Smooth muscle cell (in vitro differentiated cells): ENCODE measurements around the gene MAPK4. TPM values are rescaled to one million over a fixed set of nuclear protein-coding genes. Genes with fewer than 3 reads are reported as not detected.

ENCODE experiments used
- DNase-seq: peaks from one replicate; lab custom pipeline; 2025; ENCODE audit not compliant: unreplicated experiment; lab: John Stamatoyannopoulos, UW
- H2AFZ ChIP-seq: fragments of 200-600 bp; sonication (generic); 2 replicates; pipeline ENCODE4 v1.6.0; 2016; ENCODE audit warnings: antibody characterized with exemption, low read depth, mild to moderate bottlenecking
- H3F3A ChIP-seq: fragments of 200-600 bp; sonication (generic); 2 replicates; pipeline ENCODE4 v1.6.0; 2017; ENCODE audit warnings: antibody characterized with exemption, low read depth
- H3K27ac ChIP-seq: fragments of 200-600 bp; sonication (generic); 2 replicates; pipeline ENCODE4 v1.5.1; 2016; ENCODE audit warnings: low read depth, mild to moderate bottlenecking
- H3K27me3 ChIP-seq: fragments of 200-600 bp; sonication (generic); 2 replicates; pipeline ENCODE4 v1.6.1; 2016; ENCODE audit warnings: low read depth, mild to moderate bottlenecking
- H3K36me3 ChIP-seq: fragments of 200-600 bp; sonication (generic); 2 replicates; pipeline ENCODE4 v1.5.1; 2016; ENCODE audit warnings: low read depth
- H3K4me1 ChIP-seq: fragments of 200-600 bp; sonication (generic); 2 replicates; pipeline ENCODE4 v1.5.1; 2016; ENCODE audit warnings: low read depth
- H3K4me2 ChIP-seq: fragments of 200-600 bp; sonication (generic); 2 replicates; pipeline ENCODE4 v1.6.0; 2016; ENCODE audit warnings: mild to moderate bottlenecking
- H3K4me3 ChIP-seq: fragments of 200-600 bp; sonication (generic); 2 replicates; pipeline ENCODE4 v1.5.1; 2016; ENCODE audit warnings: mild to moderate bottlenecking
- H3K79me2 ChIP-seq: fragments of 200-600 bp; sonication (generic); 2 replicates; pipeline ENCODE4 v1.6.0; 2016; ENCODE audit warnings: low read depth, mild to moderate bottlenecking
- H3K9ac ChIP-seq: fragments of 200-600 bp; sonication (generic); 2 replicates; pipeline ENCODE4 v1.6.0; 2016; ENCODE audit warnings: low read depth
- H3K9me3 ChIP-seq: fragments of 200-600 bp; sonication (generic); replicated peaks from 2 replicates; pipeline ENCODE4 v1.5.1; 2016; ENCODE audit warnings: low read depth
- H4K20me1 ChIP-seq: fragments of 200-600 bp; sonication (generic); 2 replicates; pipeline ENCODE4 v1.6.0; 2016; ENCODE audit warnings: low read depth
- CTCF ChIP-seq: fragments of 200-600 bp; sonication (generic); IDR thresholded peaks from 2 replicates; pipeline ENCODE4 v1.5.1; 2017; ENCODE audit warnings: borderline replicate concordance, mild to moderate bottlenecking, antibody characterized with exemption; ENCODE audit not compliant: insufficient read depth, poor library complexity, severe bottlenecking
- WGBS: methylation state at CpG from one replicate; pipeline ENCODE4 v1.1.7; 2016; ENCODE audit warnings: low lambda C conversion rate; 5-methylcytosine and 5-hydroxymethylcytosine counted together
- polyA plus RNA-seq: library from polyadenylated mRNA; unstranded; fragments of >200 nt; fragmentation: Nextera tagmentation; extraction: Ambion mirVana; gene quantifications from 2 replicates; pipeline ENCODE4 v1.2.1, GENCODE V29; 2016
- total RNA-seq: library from RNA; depleted of rRNA; stranded (reverse); fragments of >200 nt; gene quantifications from 2 replicates; pipeline ENCODE4 v1.2.3, GENCODE V29; 2014

The MAPK4 gene
- total and polyA plus RNA-seq, 2 experiments from 2014 or later: 0.09 TPM; not detected in 1

- no peak for TF ChIP-seq CTCF
- H3K9me3 ChIP-seq: no peaks in the 10 kb centered on the region
- H3K27ac ChIP-seq: no peak overlapping the region
- H3K4me3 ChIP-seq: no peak overlapping the region
- H3K9ac ChIP-seq: no peak overlapping the region
- H2AFZ ChIP-seq: no peak overlapping the region
- no peak overlapping the region for H3K4me2 ChIP-seq
- H3K4me1 ChIP-seq: no peaks in the 10 kb centered on the region
- DNase-seq: no peak
- no peaks in the 10 kb centered on the region for H3K36me3 ChIP-seq
- 89% methylated on average over 4 of the region's 4 CpGs for WGBS
- H3K27me3 ChIP-seq: no peaks in the 10 kb centered on the region
- no peaks in the 10 kb centered on the region for H3F3A ChIP-seq
- no peaks in the 10 kb centered on the region for H4K20me1 ChIP-seq
- no peaks in the 10 kb centered on the region for H3K79me2 ChIP-seq
Measured at GRCh38 chr18:50610349-50610748, 50.5 kb downstream of the MAPK4 start.

- no peaks in the 10 kb centered on the region for H3K4me1 ChIP-seq
- no peak overlapping the region for H3K9ac ChIP-seq
- no peak overlapping the region for H3K4me3 ChIP-seq
- no peak overlapping the region for H3K27ac ChIP-seq
- H3K79me2 ChIP-seq: no peaks in the 10 kb centered on the region
- TF ChIP-seq CTCF: no peak
- H3F3A ChIP-seq: no peaks in the 10 kb centered on the region
- no peak overlapping the region for H2AFZ ChIP-seq
- no peaks in the 10 kb centered on the region for H3K36me3 ChIP-seq
- H3K9me3 ChIP-seq: no peaks in the 10 kb centered on the region
- no peaks in the 10 kb centered on the region for H3K27me3 ChIP-seq
- DNase-seq: no peak
- H4K20me1 ChIP-seq: no peaks in the 10 kb centered on the region
- WGBS: 53% methylated on average over 5 of the region's 5 CpGs
- no peak overlapping the region for H3K4me2 ChIP-seq
Measured at GRCh38 chr18:50611529-50611941, 51.6 kb downstream of the MAPK4 start.

- no peaks in the 10 kb centered on the region for H3K27me3 ChIP-seq
- no peaks in the 10 kb centered on the region for H3K9me3 ChIP-seq
- no peaks in the 10 kb centered on the region for H3K36me3 ChIP-seq
- H3K9ac ChIP-seq: no peak overlapping the region
- no peak overlapping the region for H3K27ac ChIP-seq
- H3K4me3 ChIP-seq: no peak overlapping the region
- 51% methylated on average over 5 of the region's 5 CpGs for WGBS
- H3K79me2 ChIP-seq: no peaks in the 10 kb centered on the region
- no peaks in the 10 kb centered on the region for H3K4me1 ChIP-seq
- no peak for TF ChIP-seq CTCF
- DNase-seq: no peak
- no peaks in the 10 kb centered on the region for H3F3A ChIP-seq
- H3K4me2 ChIP-seq: no peak overlapping the region
- H2AFZ ChIP-seq: no peak overlapping the region
- H4K20me1 ChIP-seq: no peaks in the 10 kb centered on the region
Measured at GRCh38 chr18:50614838-50615237, 55.0 kb downstream of the MAPK4 start.

GRCh38 chr18:50616484-50617048, 56.7 kb downstream of the MAPK4 start:
- WGBS: 52% methylated on average over 5 of the region's 5 CpGs
- no peak for DNase-seq
- H3K9ac ChIP-seq: no peak overlapping the region
- no peaks in the 10 kb centered on the region for H3K79me2 ChIP-seq
- no peaks in the 10 kb centered on the region for H3K4me1 ChIP-seq
- no peak overlapping the region for H3K4me3 ChIP-seq
- no peaks in the 10 kb centered on the region for H3K36me3 ChIP-seq
- H3K27me3 ChIP-seq: no peaks in the 10 kb centered on the region
- H3K4me2 ChIP-seq: no peak overlapping the region
- no peak overlapping the region for H3K27ac ChIP-seq
- H3F3A ChIP-seq: no peaks in the 10 kb centered on the region
- TF ChIP-seq CTCF: no peak
- no peaks in the 10 kb centered on the region for H4K20me1 ChIP-seq
- no peak overlapping the region for H2AFZ ChIP-seq
- no peaks in the 10 kb centered on the region for H3K9me3 ChIP-seq
